ENCODE measurements around the gene FMN1.
"Not testable (repeated sequence)": the region's sequence is repeated elsewhere in the genome, so short reads cannot be mapped to it uniquely, and the experiment has no call there.

Gene FMN1

DNA sequence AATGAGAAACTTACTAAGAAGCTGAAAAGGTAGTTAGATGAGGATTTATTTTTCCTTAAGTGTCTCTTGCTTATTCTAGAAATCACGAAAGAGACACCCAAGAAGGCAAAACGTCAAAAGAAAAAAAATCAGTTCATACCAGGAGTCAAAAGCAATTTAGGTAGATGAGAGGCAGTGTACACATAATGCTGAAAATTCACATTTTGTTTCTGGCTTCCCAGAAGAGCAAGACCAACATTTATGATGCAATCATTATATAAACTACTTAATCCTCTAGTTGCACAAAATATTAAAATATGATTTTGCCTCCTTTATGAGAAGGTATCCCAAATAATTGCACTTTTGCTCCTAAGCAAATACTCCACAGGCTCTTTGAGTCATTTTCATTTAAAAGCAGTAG, 228.0 kb downstream of the FMN1 start:
- no peak for DNase-seq (ENCODE audit: low spot score)

DNA sequence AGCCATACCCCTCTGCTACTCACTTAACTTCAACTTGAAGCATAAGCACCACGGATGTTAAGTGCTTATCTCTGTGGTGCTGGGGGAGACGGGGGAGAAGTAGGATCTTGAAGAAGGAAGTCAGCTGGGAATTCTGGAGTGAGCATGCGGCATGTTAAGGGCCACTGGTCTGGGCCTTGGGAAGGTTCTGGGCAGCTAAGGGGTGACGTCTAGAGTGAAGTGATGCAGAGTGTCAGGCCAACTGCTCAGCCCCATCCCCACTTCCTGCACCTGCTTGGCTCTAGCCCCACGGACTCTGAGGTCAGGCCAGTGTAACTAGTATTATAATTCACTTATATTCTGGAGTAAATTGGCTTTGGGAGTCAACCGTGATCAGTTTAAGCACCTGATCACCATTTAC, 228.6 kb downstream of the FMN1 start:
- DNase-seq (ENCODE audit: low spot score), result no peak

DNA sequence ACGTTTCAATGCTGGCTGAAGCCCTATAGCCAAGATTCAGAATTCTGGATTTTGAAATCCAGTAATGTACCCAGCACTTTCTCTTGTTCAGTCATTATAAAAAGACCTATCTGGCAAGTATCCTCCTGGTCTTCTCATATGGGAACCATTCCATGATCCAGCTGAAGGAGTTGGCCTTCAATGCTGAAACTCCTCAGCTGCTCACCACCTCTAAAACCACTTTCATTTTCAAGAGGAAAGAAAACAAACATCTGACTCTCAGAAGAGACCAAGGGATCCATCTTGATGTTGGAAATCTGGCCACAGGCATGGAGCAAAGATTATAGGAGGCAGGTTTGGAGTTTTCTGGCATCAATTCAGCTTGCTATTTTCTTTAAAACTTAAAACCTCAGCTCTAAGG, 235.4 kb downstream of the FMN1 start:
- DNase-seq (ENCODE audit: low spot score), result peak; percentile 29

DNA sequence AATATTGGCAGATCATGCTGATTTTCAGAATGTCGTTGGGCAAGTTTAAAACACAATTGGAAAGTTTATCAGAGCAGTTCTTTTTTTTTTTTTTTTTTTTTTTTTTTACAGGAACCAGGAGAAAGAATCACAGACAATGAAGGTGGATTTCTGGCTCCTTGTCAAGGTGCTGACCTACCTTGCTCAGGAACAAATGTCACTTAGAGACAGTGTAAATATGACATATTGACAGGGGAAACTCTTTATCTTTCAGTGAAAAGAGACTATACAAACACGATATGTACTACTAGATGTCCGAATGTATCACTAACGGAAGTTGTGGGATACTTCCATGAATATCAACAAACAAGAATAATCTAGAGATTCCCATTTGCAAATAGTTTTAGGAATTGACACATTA, 237.3 kb downstream of the FMN1 start:
- no peak for DNase-seq (ENCODE audit: low spot score)

DNA sequence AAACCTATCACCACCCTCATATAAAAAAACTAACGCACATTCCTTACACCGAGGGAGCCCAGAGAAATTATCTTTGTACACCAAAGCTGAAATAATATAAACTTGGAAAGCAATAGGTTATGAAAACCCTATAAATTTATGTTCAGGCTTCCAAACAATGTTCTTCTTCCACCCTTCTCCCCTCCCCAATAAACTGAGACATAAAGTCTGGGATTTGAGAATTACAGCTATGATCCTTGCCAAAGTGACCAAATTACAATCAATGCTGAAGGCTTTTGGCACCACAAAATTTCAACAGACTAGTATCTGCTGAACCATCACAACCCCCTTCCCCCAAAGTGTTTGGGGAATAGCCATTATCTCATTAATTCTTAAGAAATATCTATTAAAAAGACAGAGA, 237.8 kb downstream of the FMN1 start:
- no peak for DNase-seq (ENCODE audit: low spot score)

DNA sequence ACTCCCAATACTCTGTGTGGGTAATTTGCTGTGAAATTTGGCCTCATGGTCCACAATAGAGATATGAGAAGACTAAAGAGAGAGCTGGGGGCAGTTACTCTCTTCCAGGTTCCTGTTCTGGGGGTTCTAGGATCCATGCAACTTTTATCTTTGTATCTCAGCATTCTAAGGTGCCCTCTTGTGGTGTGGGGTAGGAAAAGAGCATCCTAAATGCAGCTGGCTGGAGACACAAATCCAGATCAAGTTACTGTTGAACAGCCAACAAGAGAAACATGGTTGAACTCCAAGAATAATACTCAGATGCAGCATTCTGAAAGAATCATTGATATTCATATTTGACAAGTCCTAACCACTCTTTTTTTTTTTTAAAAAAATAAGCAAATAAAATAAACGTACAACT, 238.5 kb downstream of the FMN1 start:
- DNase-seq (ENCODE audit: low spot score), result peak; percentile 61

DNA sequence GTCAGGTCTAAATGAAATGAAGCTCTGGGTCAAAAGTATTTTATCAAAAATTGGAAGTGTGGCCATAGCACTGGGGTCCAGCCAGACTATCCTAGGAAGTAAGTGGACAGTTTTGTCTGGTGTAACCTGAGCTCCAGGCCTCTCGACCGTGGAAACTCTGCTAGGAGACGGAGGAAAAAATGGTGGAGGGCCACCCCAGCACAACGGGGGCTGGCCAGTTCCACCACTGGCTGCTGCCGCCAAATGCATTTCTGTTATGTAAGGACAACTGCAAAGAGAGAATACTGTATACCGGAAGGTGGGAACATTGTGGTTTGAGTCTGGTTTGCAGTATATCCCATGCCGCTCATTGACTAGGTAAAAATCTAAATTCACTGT, 241.0 kb downstream of the FMN1 start:
- no peak for DNase-seq (ENCODE audit: low spot score)

DNA sequence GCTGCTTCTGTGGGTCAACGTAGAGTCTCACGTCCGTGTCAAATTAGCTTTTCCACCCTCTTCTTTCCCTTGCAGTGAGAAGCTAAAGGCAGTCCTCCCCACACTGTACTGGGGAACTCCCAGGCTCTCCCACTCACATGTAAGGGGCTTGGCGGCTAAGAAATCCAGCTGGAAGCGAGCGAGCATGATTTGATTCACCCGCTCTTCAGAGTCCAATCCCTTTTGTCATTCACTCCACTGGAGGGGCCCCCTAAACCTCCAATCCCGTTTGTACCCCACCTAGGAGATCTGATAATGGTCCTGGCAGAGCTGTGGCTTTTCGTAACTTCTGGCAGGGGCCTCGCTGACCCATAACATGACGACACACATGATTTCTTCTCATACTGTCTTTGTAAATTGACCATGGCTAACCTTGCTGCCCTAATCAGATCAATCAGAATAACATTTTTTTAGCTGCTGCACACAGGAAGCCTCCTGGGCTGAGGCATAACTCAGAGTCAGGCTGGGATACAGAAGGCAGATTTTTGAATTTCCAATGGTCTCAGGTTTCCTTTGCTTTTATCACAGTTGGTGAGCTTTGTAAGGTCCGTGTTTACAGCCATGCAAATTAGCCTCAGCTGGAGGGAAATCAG, 241.5 kb downstream of the FMN1 start:
- DNase-seq (ENCODE audit: low spot score), result no peak

DNA sequence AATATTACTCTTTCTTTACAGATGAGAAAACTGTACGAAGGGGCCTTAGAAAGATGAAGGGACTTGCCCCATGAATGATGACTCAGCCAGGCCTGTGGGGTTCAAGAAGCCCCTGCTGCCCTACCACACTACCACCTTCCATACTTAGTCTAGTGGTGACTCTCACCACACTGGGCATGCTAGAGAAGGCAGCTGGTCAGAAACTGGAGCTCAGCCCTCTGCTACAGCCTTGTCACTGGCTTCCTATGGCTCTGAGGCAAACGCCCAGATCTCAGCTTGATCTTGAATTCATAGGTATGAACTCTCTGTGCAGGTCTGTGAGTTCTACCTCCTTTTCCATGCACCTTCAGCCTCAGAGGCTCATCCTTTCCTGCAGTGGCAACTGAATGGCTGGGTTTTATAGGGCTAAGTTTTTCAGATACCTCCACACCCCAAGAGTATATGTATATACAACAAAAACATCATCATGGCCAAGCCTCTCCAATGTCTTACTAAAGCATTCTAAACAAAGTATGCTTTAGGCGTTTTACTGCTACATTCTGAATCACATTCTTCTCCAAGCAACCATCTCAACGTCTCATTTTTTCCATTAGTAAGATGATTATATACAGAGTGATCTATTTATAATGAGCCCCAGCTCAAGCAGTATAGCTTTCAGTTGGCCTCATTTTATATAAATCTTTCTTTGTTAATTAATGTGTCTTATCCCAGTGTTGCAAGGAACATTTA, 242.6 kb downstream of the FMN1 start:
- DNase-seq (ENCODE audit: low spot score), result no peak

DNA sequence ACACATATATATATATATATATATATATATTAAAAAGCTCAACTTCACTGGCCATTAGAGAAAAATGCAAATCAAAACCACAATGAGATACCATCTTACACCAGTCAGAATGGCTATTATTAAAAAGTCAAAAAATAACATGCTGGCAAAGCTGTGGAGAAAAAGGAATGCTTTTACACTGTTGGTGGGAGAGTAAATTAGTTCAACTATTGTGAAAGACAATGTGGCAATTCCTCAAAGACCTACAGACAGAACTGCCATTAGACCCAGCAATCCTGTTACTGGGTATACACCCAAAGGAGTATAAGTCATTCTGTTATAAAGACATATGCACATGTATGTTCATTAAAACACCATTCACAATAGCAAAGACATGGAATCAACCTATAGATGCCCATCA, 244.5 kb downstream of the FMN1 start:
- not testable (repeated sequence) for DNase-seq (ENCODE audit: low spot score)

DNA sequence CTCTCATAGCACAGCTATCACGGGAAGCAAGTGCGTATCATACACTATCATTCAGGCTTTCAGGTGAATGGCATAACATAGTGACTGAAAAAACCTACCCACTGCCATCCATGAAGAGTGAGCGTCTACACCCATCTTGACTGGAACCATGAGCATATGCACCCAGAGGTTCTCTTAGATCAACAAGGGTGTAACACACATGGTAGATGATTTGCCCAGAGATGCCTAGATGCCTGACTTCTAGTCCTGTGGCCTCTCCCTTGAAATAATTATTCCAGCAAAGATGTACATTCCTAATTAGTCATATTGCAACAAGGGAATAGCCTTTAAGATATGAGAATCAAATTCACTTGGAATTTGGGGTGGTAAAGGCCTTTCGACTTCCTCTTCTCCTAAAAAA, 248.3 kb downstream of the FMN1 start:
- DNase-seq (ENCODE audit: low spot score), result no peak

DNA sequence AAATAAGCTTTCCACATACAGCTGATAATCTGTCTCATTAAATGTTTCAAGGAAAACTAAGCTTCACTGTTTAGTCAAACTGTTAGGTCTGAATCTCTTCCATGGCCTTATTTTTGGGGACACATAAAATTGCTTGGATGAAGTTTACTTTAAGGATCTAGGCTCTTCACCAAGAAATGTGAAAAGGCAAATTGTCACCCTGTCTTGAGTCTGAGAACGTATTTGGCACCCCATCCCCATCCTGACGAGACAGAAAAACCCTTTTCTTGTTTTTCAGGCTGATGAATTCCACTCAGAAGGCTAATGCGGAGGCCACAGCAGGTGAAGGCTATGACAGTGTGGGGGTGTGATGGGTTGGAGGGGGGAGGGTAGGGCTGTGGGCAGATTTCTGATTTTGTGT, 250.1 kb downstream of the FMN1 start:
- no peak for DNase-seq (ENCODE audit: low spot score)

DNA sequence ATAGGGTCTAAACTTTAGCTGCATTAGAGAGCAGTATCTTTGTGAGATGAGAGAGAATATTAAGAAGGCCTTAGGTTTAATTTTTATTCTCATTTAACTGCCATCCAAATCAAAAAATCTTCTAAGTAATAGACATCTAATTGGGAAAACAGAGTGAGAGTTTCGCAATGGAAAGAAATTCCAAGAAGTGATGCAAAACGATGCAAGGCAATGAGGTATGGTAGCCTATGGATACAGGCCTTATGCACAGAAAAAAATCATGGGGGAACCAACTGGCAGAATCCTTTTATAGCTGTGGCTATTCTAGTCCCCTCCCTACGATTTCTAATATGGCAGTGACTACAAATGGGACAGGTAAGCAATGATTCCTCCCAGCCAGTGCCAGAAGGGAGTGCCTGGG, 250.8 kb downstream of the FMN1 start:
- DNase-seq (ENCODE audit: low spot score), result no peak

DNA sequence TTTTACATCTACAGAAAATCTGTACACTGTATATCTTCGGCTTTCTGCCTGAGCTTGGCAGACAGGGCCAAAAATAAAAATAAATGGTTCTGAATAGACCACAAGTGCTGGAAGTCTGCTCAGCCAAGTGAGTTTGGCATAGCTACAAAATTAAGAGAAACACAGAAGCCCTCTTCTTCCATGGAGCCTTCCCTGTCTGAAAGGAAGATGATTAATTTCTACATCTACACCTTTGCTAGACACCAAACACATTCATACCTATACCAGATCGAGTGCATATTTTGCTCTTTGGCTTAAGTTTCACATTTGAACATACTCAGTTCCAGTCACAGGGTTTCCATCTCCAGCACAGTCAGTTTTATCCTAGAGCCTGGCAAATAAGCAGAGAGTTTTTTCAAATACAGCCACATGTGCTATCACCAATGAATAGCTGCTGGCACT, 252.1 kb downstream of the FMN1 start:
- no peak for DNase-seq (ENCODE audit: low spot score)

DNA sequence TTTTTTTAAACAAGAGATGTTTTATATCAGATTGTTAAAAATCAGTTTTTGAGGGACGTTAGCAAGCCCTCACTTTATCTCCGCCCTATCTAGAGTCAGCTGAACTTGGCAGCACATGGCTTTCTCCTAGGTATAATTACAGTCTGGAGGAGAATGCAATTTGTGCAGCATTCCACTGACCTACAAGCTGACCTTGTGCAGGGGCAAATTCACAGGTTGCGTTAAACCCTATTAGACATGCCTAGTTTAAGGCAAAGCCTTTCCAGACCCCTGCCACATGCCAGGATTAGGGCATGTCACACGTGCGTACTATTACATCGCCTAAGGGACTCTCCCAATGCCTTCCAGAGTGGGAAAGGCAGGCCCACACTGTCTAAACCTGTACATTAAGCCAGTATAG, 252.7 kb downstream of the FMN1 start:
- no peak for DNase-seq (ENCODE audit: low spot score)

DNA sequence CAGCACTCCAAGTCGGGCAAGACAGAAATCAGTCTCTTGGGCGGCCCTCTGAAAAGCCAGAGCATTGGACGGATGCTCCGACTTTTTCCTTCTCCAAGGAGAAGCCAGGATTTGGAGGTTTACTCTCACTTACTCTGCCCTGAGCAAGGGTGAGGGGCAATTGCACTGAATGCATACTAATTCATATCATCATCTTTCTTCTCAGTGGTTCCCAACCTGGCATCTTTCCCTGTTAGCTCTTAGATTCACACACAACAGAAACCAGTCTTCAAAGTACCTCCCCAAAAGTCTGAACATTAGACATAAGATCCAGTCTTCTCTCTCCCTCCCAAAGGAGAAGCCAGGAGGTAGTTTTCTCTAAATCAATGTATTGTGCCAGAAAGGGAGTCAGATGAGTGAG, 257.5 kb downstream of the FMN1 start:
- no peak for DNase-seq (ENCODE audit: low spot score)

DNA sequence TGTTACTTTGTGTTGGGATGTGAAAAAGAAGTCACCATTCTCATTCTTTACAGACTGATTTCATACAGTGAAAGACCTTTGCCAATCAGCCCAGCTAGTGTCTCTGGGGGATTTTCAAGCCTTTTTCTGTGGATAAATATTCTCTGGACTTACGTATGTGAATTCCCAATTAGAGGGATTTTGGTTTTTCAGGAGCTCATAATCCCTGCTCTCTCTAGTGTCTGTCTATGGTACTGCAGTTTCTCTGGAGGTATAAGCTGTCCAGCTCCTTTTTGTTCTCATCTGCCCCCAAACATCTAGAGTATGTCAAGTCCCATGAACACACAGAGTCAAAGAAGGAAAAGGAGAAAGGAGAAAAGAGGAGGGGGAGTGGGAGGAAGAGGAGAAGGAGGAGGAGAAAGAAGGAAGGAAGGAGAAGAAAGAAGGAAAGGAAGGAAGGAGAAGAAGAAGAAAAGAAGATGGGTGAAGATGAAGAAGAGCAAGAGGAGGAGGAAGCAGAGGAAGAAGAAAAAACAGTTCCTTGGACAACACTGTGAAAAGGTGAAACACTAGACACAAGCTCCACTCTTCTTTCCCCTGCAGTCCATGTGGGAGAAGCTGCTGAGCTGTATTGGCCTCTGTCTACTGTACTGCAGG, 258.1 kb downstream of the FMN1 start:
- DNase-seq (ENCODE audit: low spot score), result peak; percentile 11

DNA sequence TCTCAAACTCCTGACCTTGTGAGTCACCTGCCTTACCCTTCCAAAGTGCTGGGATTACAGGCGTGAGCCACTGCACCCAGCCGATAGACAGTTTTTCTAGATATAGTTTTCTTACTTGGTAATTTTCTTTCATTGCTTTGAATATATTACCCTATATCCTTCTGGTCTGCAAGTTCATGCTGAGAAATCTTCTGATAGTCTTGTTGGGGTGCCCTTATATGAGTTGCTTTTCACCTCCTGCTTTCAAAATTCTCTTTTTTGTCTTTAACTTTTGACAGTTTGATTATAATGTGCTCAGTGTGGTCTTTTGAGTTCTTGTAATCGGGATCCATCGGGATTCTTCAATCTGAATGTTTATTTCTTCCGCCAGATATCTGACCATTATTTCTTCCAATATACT, 259.4 kb downstream of the FMN1 start:
- DNase-seq (ENCODE audit: low spot score), result no peak

DNA sequence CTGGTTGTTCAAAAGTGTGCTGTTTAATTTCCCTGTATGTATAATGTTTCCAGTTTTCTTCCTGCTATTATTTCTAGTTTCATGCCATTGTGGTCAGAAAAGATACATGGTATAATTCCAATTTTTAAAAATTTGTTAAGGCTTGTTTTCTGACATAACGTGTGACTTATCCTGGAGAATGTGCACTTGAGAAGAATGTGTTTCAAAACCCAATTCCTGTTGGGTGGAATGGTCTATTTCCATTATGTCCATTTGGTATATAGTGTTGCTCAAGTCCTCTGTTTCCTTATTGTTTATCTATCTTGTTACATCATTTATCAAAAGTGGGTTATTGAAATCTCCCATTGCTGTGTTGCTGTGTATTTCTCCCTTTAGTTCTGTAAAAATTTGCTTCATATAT, 261.3 kb downstream of the FMN1 start:
- no peak for DNase-seq (ENCODE audit: low spot score)

DNA sequence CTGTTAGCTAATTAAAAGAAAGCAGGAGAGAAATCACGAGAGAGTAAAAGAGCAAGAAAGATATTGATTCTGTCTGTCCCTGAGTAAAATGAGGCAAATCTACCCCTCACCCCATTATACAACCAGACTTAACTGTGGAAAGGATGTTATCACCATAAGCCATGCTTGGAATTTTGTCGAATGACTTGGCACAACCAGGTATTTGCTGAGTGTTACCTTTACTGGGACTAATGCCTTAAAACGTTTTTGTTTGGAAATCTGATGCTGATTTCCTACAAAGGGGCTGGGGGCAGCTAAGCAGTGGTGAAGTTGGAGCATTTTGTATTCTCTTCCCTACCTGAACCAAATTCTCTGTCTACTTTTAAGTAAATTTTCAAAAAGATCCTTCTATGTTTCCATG, 265.6 kb downstream of the FMN1 start:
- no peak for DNase-seq (ENCODE audit: low spot score)

DNA sequence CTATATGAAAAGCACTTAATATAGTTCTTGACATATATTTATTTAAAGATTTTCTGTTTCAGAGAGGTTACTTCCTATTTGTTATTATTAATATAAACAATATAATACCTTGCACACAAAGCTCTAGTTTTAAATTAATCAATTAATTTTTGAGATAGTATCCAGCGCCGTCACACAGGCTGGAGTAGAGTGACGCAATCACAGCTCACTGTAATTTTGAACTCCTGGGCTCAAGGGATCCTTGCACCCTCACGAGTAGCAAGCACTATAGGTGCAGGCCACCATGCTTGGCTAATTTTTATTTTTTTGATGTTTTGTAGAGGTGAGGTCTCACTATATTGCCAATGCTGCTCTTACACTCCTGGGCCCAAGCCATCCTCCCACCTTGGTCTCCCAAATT, 267.4 kb downstream of the FMN1 start:
- no peak for DNase-seq (ENCODE audit: low spot score)

DNA sequence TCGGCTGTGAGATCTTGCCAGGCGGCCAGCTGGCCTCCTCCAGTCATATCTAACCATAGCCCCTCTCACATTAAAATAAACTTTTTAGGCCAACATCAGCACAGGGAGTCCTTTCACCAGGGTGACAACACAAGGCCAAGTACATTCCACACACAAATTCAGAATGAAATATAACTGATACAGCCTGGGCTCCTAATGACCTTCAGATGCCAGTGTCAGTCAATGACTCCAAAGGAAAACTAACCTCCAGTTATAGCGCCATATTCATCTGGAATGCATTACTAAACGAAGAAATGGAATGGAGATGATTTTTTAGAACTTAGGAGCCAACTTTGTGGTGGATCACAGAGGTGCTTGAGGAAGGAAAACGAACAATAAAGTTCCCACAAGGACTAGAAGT, 271.3 kb downstream of the FMN1 start:
- DNase-seq (ENCODE audit: low spot score), result no peak

DNA sequence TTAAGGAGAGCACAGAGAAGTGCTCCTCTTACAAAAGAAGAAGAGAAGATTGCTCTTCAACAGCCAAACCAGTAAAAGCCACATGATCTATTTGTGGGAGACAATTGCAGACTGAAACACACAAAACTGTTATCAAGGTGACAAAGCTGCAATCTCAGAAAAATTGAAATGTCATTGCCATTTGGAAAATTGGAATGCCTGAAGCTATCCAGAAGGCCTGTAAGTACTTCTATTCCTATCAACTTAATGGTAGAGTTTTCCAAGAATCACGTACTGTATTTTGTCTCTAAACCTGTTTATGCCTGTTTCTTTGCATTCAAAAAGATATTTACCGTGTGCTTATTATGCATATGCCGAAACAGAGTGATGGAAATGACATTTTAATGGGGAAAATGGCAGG, 272.0 kb downstream of the FMN1 start:
- no peak for DNase-seq (ENCODE audit: low spot score)

All from hepatic stellate cell (primary cell).